Karpas-422 (cell line): ENCODE results near the gene UBE2Z. TPM values are rescaled to one million over a fixed set of nuclear protein-coding genes. Genes with fewer than 3 reads are reported as not detected.

Experiments used
- DNase-seq: peaks from one replicate; pipeline ENCODE4 v3.0.0-alpha.2; 2015
- H2AFZ ChIP-seq: fragments of 200-600 bp; sonication (generic); 2 replicates; pipeline ENCODE4 v1.6.1; 2014; ENCODE audit warnings: antibody characterized with exemption, low read length, mixed read lengths
- H3K27ac ChIP-seq: fragments of 200-600 bp; sonication (generic); 2 replicates; pipeline ENCODE4 v1.5.1; 2014; ENCODE audit warnings: mild to moderate bottlenecking, low read length, moderate library complexity
- H3K27me3 ChIP-seq: fragments of 200-600 bp; sonication (generic); 2 replicates; pipeline ENCODE4 v1.6.1; 2014; ENCODE audit warnings: low read length, mixed read lengths
- H3K36me3 ChIP-seq: fragments of 200-600 bp; sonication (generic); 2 replicates; pipeline ENCODE4 v1.6.1; 2014; ENCODE audit warnings: low read length, mixed read lengths; ENCODE audit not compliant: insufficient read depth
- H3K4me1 ChIP-seq: fragments of 200-600 bp; sonication (generic); 2 replicates; pipeline ENCODE4 v1.6.1; 2014; ENCODE audit warnings: mild to moderate bottlenecking, low read length, mixed read lengths
- H3K4me2 ChIP-seq: fragments of 200-600 bp; sonication (generic); 2 replicates; pipeline ENCODE4 v1.6.1; 2014; ENCODE audit warnings: low read length, low read depth, mild to moderate bottlenecking; ENCODE audit not compliant: poor library complexity, severe bottlenecking
- H3K4me3 ChIP-seq: fragments of 200-600 bp; sonication (generic); 2 replicates; pipeline ENCODE4 v1.5.1; 2014; ENCODE audit warnings: mild to moderate bottlenecking, antibody characterized with exemption, low read length, mixed read lengths
- H3K79me2 ChIP-seq: fragments of 200-600 bp; sonication (generic); 2 replicates; pipeline ENCODE4 v1.6.1; 2014; ENCODE audit warnings: mild to moderate bottlenecking, low read length, mixed read lengths
- H3K9ac ChIP-seq: fragments of 200-600 bp; sonication (generic); 2 replicates; pipeline ENCODE4 v1.6.0; 2014; ENCODE audit warnings: low read length
- H3K9me2 ChIP-seq: fragments of 200-600 bp; sonication (generic), shearing (Covaris generic); replicated peaks from 2 replicates; pipeline ENCODE4 v1.6.0; 2014; ENCODE audit warnings: mild to moderate bottlenecking, low read length, moderate library complexity; ENCODE audit not compliant: insufficient read depth
- H3K9me3 ChIP-seq: fragments of 300-700, 200-600 bp; sonication (generic); 2 replicates; pipeline ENCODE4 v1.6.1; 2014; ENCODE audit warnings: low read length, mixed read lengths
- H4K20me1 ChIP-seq: fragments of 200-600 bp; sonication (generic); 2 replicates; pipeline ENCODE4 v1.6.1; 2014; ENCODE audit warnings: mild to moderate bottlenecking, antibody characterized with exemption, low read length, low read depth; ENCODE audit not compliant: insufficient read depth
- total RNA-seq: library from RNA; depleted of rRNA; stranded (reverse); fragments of >200 nt; shearing (Covaris generic); gene quantifications from 2 replicates; pipeline ENCODE4 v1.2.3, GENCODE V29; 2014; ENCODE audit warnings: low replicate concordance

Gene UBE2Z
- total RNA-seq, 1 experiment from 2014 or later = 43.8 TPM

GRCh38 chr17:48873209-48873608 is 35.0 kb upstream of the UBE2Z start:
- no peak overlapping the region for H3K4me2 ChIP-seq
- H3K27me3 ChIP-seq = no peaks in the 10 kb centered on the region
- H3K9ac ChIP-seq = no peak overlapping the region
- H3K27ac ChIP-seq = no peak overlapping the region
- no peaks in the 10 kb centered on the region for H4K20me1 ChIP-seq
- no peaks in the 10 kb centered on the region for H3K36me3 ChIP-seq
- H3K9me3 ChIP-seq = no peaks in the 10 kb centered on the region
- no peak overlapping the region for H3K4me3 ChIP-seq
- no peaks in the 10 kb centered on the region for H3K4me1 ChIP-seq
- no peaks in the 10 kb centered on the region for H3K9me2 ChIP-seq
- H3K79me2 ChIP-seq = no peaks in the 10 kb centered on the region
- no peak overlapping the region for H2AFZ ChIP-seq
- no peak for DNase-seq

GRCh38 chr17:48873696-48874443 is 34.3 kb upstream of the UBE2Z start:
- no peaks in the 10 kb centered on the region for H3K79me2 ChIP-seq
- no peaks in the 10 kb centered on the region for H3K27me3 ChIP-seq
- DNase-seq = no peak
- no peak overlapping the region for H2AFZ ChIP-seq
- no peaks in the 10 kb centered on the region for H3K9me2 ChIP-seq
- H3K4me2 ChIP-seq = no peak overlapping the region
- no peak overlapping the region for H3K4me3 ChIP-seq
- no peak overlapping the region for H3K27ac ChIP-seq
- no peak overlapping the region for H3K9ac ChIP-seq
- H3K4me1 ChIP-seq = no peaks in the 10 kb centered on the region
- H3K36me3 ChIP-seq = no peaks in the 10 kb centered on the region
- H3K9me3 ChIP-seq = no peaks in the 10 kb centered on the region
- H4K20me1 ChIP-seq = no peaks in the 10 kb centered on the region

GRCh38 chr17:48878920-48879898 is 29.0 kb upstream of the UBE2Z start:
- Histone ChIP-seq H2AFZ (no peak overlapping the region), H3K79me2 (no peaks in the 10 kb centered on the region), H3K27me3 (no peaks in the 10 kb centered on the region), H3K27ac (no peak overlapping the region), H3K4me2 (no peak overlapping the region), H3K9ac (no peak overlapping the region), H3K4me1 (no peaks in the 10 kb centered on the region), H4K20me1 (no peaks in the 10 kb centered on the region), H3K9me2 (no peaks in the 10 kb centered on the region), H3K36me3 (no peaks in the 10 kb centered on the region), H3K4me3 (no peak overlapping the region), H3K9me3 (no peaks in the 10 kb centered on the region)
- peak; percentile 90 for DNase-seq

- H2AFZ ChIP-seq = no peak overlapping the region
- no peaks in the 10 kb centered on the region for H3K9me3 ChIP-seq
- H3K79me2 ChIP-seq = no peaks in the 10 kb centered on the region
- DNase-seq = no peak
- no peak overlapping the region for H3K4me2 ChIP-seq
- H3K9me2 ChIP-seq = no peaks in the 10 kb centered on the region
- no peaks in the 10 kb centered on the region for H3K27me3 ChIP-seq
- no peak overlapping the region for H3K9ac ChIP-seq
- no peaks in the 10 kb centered on the region for H3K4me1 ChIP-seq
- no peak overlapping the region for H3K27ac ChIP-seq
- H3K36me3 ChIP-seq = no peaks in the 10 kb centered on the region
- H4K20me1 ChIP-seq = no peaks in the 10 kb centered on the region
- no peak overlapping the region for H3K4me3 ChIP-seq
These were observed 25.9 kb upstream of the UBE2Z start for GRCh38 chr17:48882272-48882671.

GRCh38 chr17:48883171-48883570 is 25.0 kb upstream of the UBE2Z start:
- Histone ChIP-seq H3K27me3 (no peaks in the 10 kb centered on the region), H4K20me1 (no peaks in the 10 kb centered on the region), H3K4me1 (no peaks in the 10 kb centered on the region), H3K4me3 (no peak overlapping the region), H3K4me2 (no peak overlapping the region), H3K9me3 (no peaks in the 10 kb centered on the region), H3K9me2 (no peaks in the 10 kb centered on the region), H3K79me2 (no peaks in the 10 kb centered on the region), H2AFZ (no peak overlapping the region), H3K36me3 (no peaks in the 10 kb centered on the region), H3K9ac (no peak overlapping the region), H3K27ac (no peak overlapping the region)
- no peak for DNase-seq

GRCh38 chr17:48890086-48890485 is 18.1 kb upstream of the UBE2Z start:
- Histone ChIP-seq H3K27me3 (no peaks in the 10 kb centered on the region), H3K9me3 (no peaks in the 10 kb centered on the region), H3K9ac (no peak overlapping the region), H3K4me2 (no peak overlapping the region), H2AFZ (no peak overlapping the region), H3K79me2 (peaks cover 32% of the 10 kb centered on the region), H3K36me3 (peaks cover 8% of the 10 kb centered on the region; the same call in 1 of the 2 replicates), H3K4me1 (peaks cover 20% of the 10 kb centered on the region), H3K9me2 (no peaks in the 10 kb centered on the region), H4K20me1 (no peaks in the 10 kb centered on the region), H3K4me3 (no peak overlapping the region), H3K27ac (no peak overlapping the region)
- DNase-seq = no peak

- Histone ChIP-seq H4K20me1 (no peaks in the 10 kb centered on the region), H3K79me2 (peaks cover 32% of the 10 kb centered on the region), H3K9me2 (no peaks in the 10 kb centered on the region), H3K27me3 (no peaks in the 10 kb centered on the region), H3K4me3 (peak overlapping the region; percentile 94), H3K4me2 (peak overlapping the region; percentile 90), H3K9me3 (no peaks in the 10 kb centered on the region), H3K27ac (peak overlapping the region; percentile 36; the same call in 1 of the 2 replicates), H3K4me1 (peaks cover 20% of the 10 kb centered on the region), H3K36me3 (peaks cover 27% of the 10 kb centered on the region; the same call in 1 of the 2 replicates), H2AFZ (no peak overlapping the region), H3K9ac (peak overlapping the region; percentile 94)
- DNase-seq = peak; percentile 60
These were observed 15.1 kb upstream of the UBE2Z start for GRCh38 chr17:48892940-48893645.
